GM19397 (cell line): ENCODE results near the gene AP1G1.
"Not testable (repeated sequence)": the region's sequence is repeated elsewhere in the genome, so short reads cannot be mapped to it uniquely, and the experiment has no call there.

Experiments used
- ATAC-seq: cut with Tn5 transposase; IDR thresholded peaks from one replicate; pipeline ENCODE4 v1.9.1; 2021; ENCODE audit warnings: mild to moderate bottlenecking, moderate library complexity; ENCODE audit not compliant: unreplicated experiment

Gene AP1G1

GRCh38 chr16:71810155-71810530, 1.5 kb upstream of the AP1G1 start:
- not testable (repeated sequence) for ATAC-seq

GRCh38 chr16:71807905-71808592, 585 bp downstream of the AP1G1 start:
- peak; percentile 35 for ATAC-seq

- no peak for ATAC-seq
Measured at GRCh38 chr16:71803305-71803690, 5.3 kb downstream of the AP1G1 start.

DNA sequence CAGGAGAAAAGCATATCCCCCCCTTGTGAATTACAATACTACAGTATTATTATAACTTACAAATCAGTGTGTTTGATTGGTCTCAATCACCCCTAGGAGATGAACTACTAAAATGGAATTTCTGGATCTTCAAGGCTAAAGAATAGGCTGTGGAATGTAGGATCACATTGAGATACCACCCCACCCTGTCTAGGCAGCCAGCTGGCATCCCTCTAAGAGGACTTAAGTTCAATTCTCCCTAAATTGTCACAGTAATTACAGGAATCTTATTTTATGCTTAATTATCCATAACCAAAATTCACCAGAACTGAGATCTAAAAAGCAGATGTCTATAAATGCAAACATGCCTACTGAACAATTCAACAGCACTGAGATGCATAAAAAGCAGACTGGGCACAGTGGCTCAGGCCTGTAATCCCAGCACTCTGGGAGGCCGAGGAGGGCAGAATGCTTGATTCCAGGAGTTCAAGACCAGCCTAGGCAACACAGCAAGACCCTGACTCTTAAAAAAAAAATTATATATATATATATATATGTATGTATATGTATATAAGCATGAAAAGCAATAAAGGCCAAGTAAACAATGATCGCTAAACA, 12.0 kb downstream of the AP1G1 start:
- ATAC-seq, result no peak

DNA sequence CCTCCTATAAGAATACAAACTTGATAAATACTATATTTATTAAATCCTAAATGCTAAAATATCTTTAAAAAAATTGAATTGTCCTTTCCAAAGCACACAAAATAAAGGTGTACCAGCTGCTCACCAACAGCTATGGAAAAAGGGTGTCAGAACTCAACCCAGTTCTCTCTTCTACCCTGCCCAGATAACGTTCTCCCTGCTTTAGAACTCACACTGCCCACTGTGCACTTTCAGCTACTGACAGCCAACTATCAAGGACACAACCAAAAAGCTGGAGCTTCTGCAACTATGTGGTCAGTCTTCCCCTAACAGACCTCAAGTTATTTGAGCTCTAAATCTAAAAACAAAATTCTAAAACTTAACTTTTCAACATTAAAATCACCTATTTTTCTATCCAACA, 13.7 kb downstream of the AP1G1 start:
- ATAC-seq, result no peak

GRCh38 chr16:71794018-71794417, 14.6 kb downstream of the AP1G1 start:
- ATAC-seq, result no peak

- ATAC-seq, result no peak
Measured at GRCh38 chr16:71792176-71792575, 16.5 kb downstream of the AP1G1 start.

GRCh38 chr16:71790329-71790728, 18.3 kb downstream of the AP1G1 start:
- ATAC-seq, result not testable (repeated sequence)

DNA sequence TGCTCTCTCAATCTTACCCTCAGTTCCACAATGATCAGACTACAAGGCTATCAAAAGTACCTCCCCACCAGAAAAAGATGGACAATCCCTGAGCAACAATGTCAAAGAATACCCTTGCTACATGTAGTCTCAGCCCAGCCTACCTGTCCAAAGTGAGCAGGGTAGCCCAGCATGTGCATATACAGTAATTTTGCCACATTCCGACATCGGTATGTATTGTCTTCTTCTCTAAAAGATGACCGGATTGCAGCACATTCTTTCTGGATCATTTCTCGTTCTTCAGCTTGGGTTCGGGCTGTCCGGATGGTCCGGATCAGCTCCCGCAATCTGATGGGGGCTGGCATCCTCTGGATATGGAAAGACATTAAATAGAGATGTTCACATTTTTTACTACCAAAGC, 19.5 kb downstream of the AP1G1 start:
- no peak for ATAC-seq

DNA sequence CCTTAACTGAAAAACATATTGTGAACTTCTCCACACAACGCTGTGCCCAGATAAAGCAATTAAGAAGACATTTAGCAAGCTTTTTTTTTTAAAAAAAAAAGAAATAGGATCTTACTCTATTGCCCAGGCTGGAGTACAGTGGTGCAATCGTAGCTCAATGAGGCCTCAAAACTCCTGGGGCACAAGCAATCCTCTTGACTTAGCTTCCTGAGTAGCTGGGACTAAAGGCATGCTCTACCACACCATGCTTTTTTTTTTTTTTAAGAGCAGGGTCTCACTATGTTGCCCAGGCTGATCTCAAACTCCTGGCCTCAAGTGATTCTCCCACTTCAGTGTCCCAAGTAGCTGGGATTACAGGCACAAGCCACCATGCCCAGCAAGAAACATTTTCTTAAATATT, 20.1 kb downstream of the AP1G1 start:
- no peak for ATAC-seq

DNA sequence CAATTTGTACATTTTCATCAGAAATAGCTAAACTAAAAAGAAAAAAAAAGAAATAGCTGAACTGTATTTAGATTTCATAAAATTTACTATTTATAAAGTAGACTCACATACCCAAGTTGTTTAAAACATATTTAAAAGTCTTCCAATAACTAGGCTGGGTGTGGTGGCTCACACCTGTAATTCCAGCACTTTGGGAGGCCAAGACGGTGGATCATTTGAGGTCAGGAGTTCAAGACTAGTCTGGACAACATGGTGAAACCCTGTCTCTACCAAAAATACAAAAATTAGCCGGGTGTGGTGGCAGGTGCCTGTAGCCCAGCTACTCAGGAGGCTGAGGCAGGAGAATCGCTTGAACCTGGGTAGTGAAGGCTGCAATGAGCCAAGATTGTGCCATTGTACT, 23.5 kb downstream of the AP1G1 start:
- ATAC-seq, result not testable (repeated sequence)

- ATAC-seq, result no peak
Measured at GRCh38 chr16:71784093-71784492, 24.5 kb downstream of the AP1G1 start.

DNA sequence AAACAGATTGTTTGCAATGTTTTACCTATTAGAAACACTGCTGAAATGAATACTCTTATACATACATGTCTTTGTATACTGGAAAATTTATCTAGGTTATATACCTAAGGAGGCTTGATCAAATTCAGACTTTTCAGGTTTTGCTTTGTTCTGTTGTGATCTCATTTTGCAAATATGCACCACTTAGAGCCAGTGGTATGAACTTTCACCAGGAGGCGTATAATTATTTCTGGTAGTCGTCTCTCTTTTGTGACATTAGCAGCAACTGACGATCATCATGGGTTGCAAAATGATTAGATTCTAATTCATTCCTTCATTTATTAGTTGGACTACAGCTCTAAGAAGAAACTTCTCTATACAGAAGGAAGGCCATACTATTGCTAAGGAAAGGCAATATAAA, 26.9 kb downstream of the AP1G1 start:
- no peak for ATAC-seq

DNA sequence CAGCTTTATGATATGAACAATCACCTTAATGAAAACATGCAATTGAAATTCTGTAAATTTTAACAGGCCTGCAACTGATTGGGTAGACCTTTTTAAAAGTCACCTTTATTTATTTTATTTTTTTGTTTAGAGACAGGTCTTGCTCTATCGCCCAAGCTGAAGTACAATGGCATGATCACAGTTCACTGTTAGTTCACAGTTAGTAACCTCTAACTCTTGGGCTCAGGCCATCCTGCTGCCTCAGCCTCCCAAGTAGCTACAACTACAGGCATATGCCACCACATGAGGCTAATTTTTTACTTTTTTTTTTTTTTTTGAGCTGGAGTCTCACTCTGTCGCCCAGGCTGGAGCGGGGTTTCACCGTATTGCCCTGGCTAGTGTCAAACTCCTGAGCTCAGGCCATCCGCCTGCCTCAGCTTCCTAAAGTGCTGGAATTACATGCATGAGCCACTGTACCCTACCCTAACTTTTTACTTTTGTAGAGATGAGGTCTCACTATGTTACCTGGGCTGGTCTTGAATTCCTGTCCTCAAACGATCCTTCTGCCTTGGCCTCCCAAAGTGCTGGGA, 28.0 kb downstream of the AP1G1 start:
- no peak for ATAC-seq

DNA sequence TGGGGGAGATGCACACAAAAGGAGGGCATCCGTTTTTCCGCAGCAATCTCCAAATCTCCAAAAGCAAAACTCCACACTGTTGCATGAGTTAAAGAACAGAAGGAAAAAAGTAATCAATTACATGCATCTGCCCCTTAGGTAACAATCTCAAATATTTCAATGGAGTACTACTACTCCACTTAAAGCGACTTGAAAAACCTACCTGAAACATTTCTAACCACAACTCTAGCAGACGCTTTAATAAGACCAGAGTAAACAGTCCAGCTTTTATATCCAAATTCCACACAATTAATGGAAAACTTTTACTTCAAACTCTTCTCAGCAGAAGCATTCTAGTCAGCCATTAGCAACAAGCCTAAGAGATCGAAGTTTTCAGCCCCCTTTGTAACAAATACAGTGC, 29.9 kb downstream of the AP1G1 start:
- no peak for ATAC-seq

DNA sequence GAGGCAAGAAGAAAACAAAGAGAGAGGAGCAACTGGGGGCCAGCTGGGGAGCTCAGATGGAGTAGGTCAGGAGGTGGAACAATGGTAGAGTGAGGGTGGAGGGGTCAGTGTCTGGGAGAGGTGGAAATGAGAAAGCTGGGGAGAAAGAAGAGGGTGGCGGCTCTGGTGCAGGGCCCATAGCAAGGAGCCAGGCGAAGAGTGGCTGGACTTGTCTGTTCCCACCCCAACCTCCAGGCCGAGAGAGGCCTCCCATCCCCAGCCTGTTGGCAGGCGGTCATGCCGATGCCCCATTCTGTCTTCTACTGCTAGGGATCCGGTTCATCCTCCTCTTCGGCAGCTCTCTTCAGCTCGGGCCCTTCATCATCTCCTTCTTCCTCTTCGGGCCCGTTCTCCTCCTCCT, 31.3 kb downstream of the AP1G1 start:
- no peak for ATAC-seq

DNA sequence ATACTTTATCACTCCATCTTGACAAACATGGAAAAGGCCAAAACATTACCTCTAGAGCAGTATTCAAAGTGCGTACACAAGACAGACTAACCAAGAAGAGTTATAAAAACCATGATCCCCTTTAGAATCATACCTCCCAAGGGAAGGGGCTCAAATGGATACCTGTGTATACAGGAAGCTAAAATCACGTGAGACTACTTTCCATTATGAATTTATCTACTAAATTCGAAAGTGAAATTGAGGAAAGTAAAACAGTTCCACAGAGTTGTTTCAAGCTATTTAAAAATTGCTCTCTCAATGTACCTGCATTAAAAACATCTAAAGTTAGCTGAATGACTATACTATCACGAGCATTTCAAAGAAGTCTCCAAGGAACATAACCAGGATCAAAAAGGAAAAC, 32.7 kb downstream of the AP1G1 start:
- ATAC-seq, result no peak

DNA sequence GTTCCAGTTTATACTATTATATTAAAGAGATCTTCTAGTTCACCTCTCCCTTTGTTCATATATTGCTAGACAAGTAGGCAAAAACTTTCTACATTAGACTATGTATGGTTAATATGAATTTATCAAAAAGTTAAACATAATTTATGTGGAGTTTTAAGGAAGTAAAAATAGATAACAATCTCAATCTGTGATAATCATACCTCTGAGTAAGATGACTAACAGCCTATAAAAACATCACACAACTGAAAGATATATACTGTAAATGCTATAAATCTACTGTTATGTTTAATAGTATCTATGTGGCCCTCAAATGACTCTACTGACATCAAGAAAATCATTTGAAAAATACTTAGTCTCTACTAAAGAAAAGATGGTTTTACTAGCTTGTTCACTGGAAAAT, 37.1 kb downstream of the AP1G1 start:
- no peak for ATAC-seq

DNA sequence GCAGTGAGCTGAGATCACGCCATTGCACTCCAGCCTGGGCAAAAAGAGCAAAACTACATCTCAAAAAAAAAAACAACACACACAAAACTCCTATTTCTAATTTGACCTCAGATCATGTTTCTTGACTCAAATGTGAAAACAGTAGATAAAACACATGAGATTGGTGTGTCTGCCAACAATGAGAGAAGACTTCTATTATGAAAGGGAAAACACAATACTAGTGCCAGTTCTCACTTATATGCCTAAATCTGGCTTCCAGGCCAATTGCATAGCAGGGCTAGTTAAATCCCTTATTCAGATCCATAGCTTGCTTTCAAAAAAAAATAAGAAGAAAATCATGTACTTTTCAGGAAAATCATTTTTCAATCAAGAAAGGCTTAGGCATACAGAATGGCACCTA, 39.4 kb downstream of the AP1G1 start:
- ATAC-seq, result no peak

DNA sequence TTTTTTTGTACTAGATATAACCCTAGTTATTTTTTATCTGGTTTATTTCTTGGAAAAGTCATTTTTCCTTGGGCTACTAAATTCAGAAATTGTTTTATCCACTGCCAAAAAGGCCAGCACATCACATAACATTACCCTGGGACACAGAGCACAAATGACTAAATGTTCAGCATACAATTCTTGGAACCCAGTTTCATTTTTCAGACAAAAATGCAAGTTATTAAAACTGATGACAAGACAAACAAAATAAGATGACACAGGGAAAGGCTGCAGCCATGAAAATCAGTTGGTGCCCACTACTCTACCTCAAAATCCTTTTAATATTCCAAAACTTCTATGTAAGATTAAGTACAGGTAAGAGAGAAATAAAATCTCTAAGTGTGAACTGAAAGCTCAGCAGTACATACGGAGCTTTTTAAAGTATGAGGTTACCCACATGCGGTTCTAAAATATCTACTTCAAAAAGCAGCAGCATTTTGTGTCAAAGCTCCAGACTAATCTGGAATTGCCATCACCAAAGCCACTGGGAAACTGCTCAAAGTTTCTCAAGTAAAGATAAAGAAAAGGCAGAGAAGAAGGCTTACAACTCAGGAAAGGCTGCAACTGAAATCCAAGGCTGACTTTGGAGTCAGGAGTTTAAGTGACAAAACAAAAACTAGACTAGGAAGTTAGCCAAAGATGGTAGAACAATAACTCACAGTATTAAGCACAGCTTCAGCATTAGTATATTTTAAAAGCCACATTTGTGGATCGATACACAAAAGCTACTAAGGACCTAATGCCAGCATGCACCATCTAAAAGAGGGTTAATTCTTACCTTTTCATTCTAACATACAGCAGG, 41.4 kb downstream of the AP1G1 start:
- ATAC-seq, result no peak

- ATAC-seq, result no peak
Measured at GRCh38 chr16:71762186-71762585, 46.4 kb downstream of the AP1G1 start.

DNA sequence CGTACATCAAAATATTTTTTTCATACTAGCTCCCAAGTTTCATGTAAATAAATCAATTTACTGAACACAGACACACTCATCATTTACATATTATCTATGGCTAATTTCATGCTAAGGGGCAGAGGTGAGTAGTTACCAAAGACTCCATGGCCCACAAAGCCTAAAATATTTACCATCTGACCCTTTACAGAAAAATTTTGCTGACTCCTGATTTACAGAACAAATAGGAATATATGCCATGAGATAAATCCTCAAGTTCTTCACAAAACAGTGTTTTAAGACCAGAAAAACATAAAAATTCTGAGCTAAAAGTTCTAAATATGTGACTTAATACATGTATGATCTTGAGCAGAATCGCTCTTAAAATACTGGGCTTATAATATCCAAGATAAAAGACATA, 47.5 kb downstream of the AP1G1 start:
- ATAC-seq, result no peak
